Nephron progenitor cell (in vitro differentiated cells): ENCODE data around the gene C1QTNF5.
"Not testable (repeated sequence)": the region's sequence is repeated elsewhere in the genome, so short reads cannot be mapped to it uniquely, and the experiment has no call there.

Experiments used
- DNase-seq: peaks from one replicate; pipeline ENCODE4 v3.0.0; 2021
- H3K27ac Mint-ChIP-seq: 2 replicates; pipeline ENCODE4 v1.8.0; 2021; ENCODE audit warnings: mild to moderate bottlenecking, moderate library complexity, mixed read lengths
- H3K27me3 Mint-ChIP-seq: 2 replicates; pipeline ENCODE4 v1.8.0; 2021; ENCODE audit warnings: mild to moderate bottlenecking, low read depth, mixed read lengths; ENCODE audit not compliant: poor library complexity
- H3K36me3 Mint-ChIP-seq: 2 replicates; pipeline ENCODE4 v1.8.0; 2021; ENCODE audit warnings: low read depth, mixed read lengths
- H3K4me1 Mint-ChIP-seq: 2 replicates; pipeline ENCODE4 v1.8.0; 2021; ENCODE audit warnings: mixed read lengths
- H3K4me3 Mint-ChIP-seq: 2 replicates; pipeline ENCODE4 v1.8.0; 2021; ENCODE audit warnings: mild to moderate bottlenecking, moderate library complexity, mixed read lengths
- H3K9me3 Mint-ChIP-seq: 2 replicates; pipeline ENCODE4 v1.8.0; 2021; ENCODE audit warnings: mild to moderate bottlenecking, moderate library complexity, mixed read lengths
- CTCF ChIP-seq: fragments of 200-600 bp; sonication (generic); IDR thresholded peaks from 2 replicates; pipeline ENCODE4 v1.5.0; 2021; ENCODE audit warnings: antibody characterized with exemption

The C1QTNF5 gene

GRCh38 chr11:119340335-119341221 lies at the start of gene C1QTNF5:
Gene C1QTNF5 (minus strand): TSS chr11:119340883. CDS start chr11:119340397, 486 bp downstream.
- no peak within 1 kb of the TSS for H3K27ac Mint-ChIP-seq
- no peak for TF ChIP-seq CTCF
- DNase-seq, result peak; percentile 57
- H3K4me3 Mint-ChIP-seq, result peak within 1 kb of the TSS; percentile 58
- no peaks in the 10 kb centered on the region for H3K9me3 Mint-ChIP-seq
- peaks cover 12% of the 10 kb centered on the region for H3K36me3 Mint-ChIP-seq
- peaks cover 45% of the 10 kb centered on the region for H3K4me1 Mint-ChIP-seq
- peaks cover 66% of the 10 kb centered on the region for H3K27me3 Mint-ChIP-seq

- DNase-seq, result no peak
- Mint-ChIP-seq H3K27ac (no peak overlapping the region), H3K36me3 (no peaks in the 10 kb centered on the region), H3K27me3 (peaks cover 19% of the 10 kb centered on the region), H3K9me3 (no peaks in the 10 kb centered on the region), H3K4me1 (no peaks in the 10 kb centered on the region), H3K4me3 (no peak overlapping the region)
- peak; percentile 46 for TF ChIP-seq CTCF
Measured at GRCh38 chr11:119389611-119390254, 49.0 kb upstream of the C1QTNF5 start.

- no peaks in the 10 kb centered on the region for H3K9me3 Mint-ChIP-seq
- DNase-seq, result no peak
- no peaks in the 10 kb centered on the region for H3K36me3 Mint-ChIP-seq
- H3K4me3 Mint-ChIP-seq, result no peak overlapping the region
- no peaks in the 10 kb centered on the region for H3K4me1 Mint-ChIP-seq
- H3K27me3 Mint-ChIP-seq, result peaks cover 10% of the 10 kb centered on the region
- no peak overlapping the region for H3K27ac Mint-ChIP-seq
- TF ChIP-seq CTCF, result no peak
Measured at GRCh38 chr11:119388103-119388502, 47.4 kb upstream of the C1QTNF5 start.

GRCh38 chr11:119384332-119384731 lies 43.6 kb upstream of the C1QTNF5 start:
- TF ChIP-seq CTCF, result no peak
- H3K4me3 Mint-ChIP-seq, result no peak overlapping the region

GRCh38 chr11:119382513-119382912 lies 41.8 kb upstream of the C1QTNF5 start:
- H3K36me3 Mint-ChIP-seq, H3K27ac Mint-ChIP-seq, DNase-seq, H3K4me3 Mint-ChIP-seq, H3K9me3 Mint-ChIP-seq: not testable (repeated sequence)
- peaks cover 13% of the 10 kb centered on the region for H3K4me1 Mint-ChIP-seq
- H3K27me3 Mint-ChIP-seq, result peaks cover 14% of the 10 kb centered on the region

More at GRCh38 chr11:119384332-119384731, 43.6 kb upstream of the C1QTNF5 start:
- DNase-seq, result no peak
- Mint-ChIP-seq H3K27me3 (peaks cover 6% of the 10 kb centered on the region), H3K4me1 (peaks cover 2% of the 10 kb centered on the region), H3K36me3 (no peaks in the 10 kb centered on the region), H3K27ac (no peak overlapping the region), H3K9me3 (no peaks in the 10 kb centered on the region)

- TF ChIP-seq CTCF, result no peak
- Mint-ChIP-seq H3K27ac (no peak overlapping the region), H3K4me3 (no peak overlapping the region), H3K9me3 (no peaks in the 10 kb centered on the region), H3K27me3 (peaks cover 15% of the 10 kb centered on the region), H3K4me1 (peaks cover 13% of the 10 kb centered on the region), H3K36me3 (no peaks in the 10 kb centered on the region)
- no peak for DNase-seq
Measured at GRCh38 chr11:119382101-119382500, 41.4 kb upstream of the C1QTNF5 start.
